Erythroblast (primary cell): ENCODE data around the gene KIF13A.

ENCODE experiments used
- GATA1 ChIP-seq: IDR thresholded peaks from 2 replicates; pipeline ENCODE4 v1.6.1; 2011; ENCODE audit warnings: low read depth, mild to moderate bottlenecking, control low read depth, low read length, moderate library complexity
- POLR2A ChIP-seq: IDR thresholded peaks from 2 replicates; pipeline ENCODE4 v1.6.1; 2011; ENCODE audit warnings: mild to moderate bottlenecking, low read length

- TF ChIP-seq GATA1: no peak
- no peak for TF ChIP-seq POLR2A
These were observed 58.7 kb downstream of the KIF13A start for GRCh38 chr6:17928514-17929430.
